Left ventricle myocardium inferior (tissue), 1 donor: Measurements from ENCODE around the gene RPL21. TPM values are rescaled to one million over a fixed set of nuclear protein-coding genes. Genes with fewer than 3 reads are reported as not detected.
"Not testable (repeated sequence)": the region's sequence is repeated elsewhere in the genome, so short reads cannot be mapped to it uniquely, and the experiment has no call there.

Experiments
- DNase-seq: peaks from one replicate; pipeline ENCODE4 v3.0.0-alpha.2; 2020
- H3K27ac ChIP-seq: fragments of 200-600 bp; replicated peaks from 2 replicates; pipeline ENCODE4 v1.8.0; 2021
- H3K27me3 ChIP-seq: fragments of 200-600 bp; 2 replicates; pipeline ENCODE4 v1.8.0; 2021; ENCODE audit warnings: low read depth
- H3K36me3 ChIP-seq: fragments of 200-600 bp; 2 replicates; pipeline ENCODE4 v1.8.0; 2021
- H3K4me1 ChIP-seq: fragments of 200-600 bp; 2 replicates; pipeline ENCODE4 v1.8.0; 2021
- H3K4me3 ChIP-seq: fragments of 200-600 bp; 2 replicates; pipeline ENCODE4 v1.8.0; 2021; ENCODE audit warnings: mild to moderate bottlenecking, moderate library complexity
- H3K9me3 ChIP-seq: fragments of 200-600 bp; replicated peaks from 2 replicates; pipeline ENCODE4 v1.8.0; 2021
- intact Hi-C: fragments of 100-400 bp; cut with micrococcal nuclease; formaldehyde crosslinking; loops from one replicate; pipeline ENCODE4 v1.11.0; 2022
- total RNA-seq: library from RNA; stranded (reverse); fragmentation: NEBNext Ultra II Directional; extraction: Animal tissue kit (Norgen Biotek cat#: 25700); gene quantifications from one replicate; pipeline ENCODE4 v1.2.1, GENCODE V29; 2021
- TF ChIP-seq, protein P1 (sequence below): fragments of 200-600 bp; IDR thresholded peaks from 2 replicates; pipeline ENCODE4 v1.8.0; 2021; ENCODE audit warnings: antibody characterized with exemption, mild to moderate bottlenecking, borderline replicate concordance
- donor health status: DM: no; HTN: yes; CAD: no; lungs with severe emphysema.

The RPL21 gene
- total RNA-seq, 1 donor from 2014 or later: 674 TPM

DNA sequence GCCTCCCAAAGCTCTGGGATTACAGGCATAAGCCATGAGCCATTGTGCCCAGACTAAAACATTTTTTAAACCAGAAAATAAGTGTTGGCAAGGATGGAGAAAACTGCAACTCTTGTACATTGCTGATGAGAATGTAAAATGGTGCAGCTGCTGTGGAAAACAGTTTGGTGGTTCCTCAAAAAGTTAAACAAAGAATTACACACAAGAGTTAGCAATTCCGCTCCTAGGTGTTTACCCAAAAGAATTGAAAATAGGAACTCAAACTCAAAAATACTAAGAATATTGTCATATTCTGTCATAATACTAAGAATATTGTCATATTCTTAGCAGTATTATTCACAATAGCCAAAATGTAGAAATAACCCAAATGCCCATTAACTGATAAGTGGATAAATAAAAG, 40.1 kb upstream of the RPL21 start:
- Histone ChIP-seq H3K27ac (no peak overlapping the region), H3K36me3 (no peaks in the 10 kb centered on the region), H3K4me3 (no peak overlapping the region), H3K27me3 (no peaks in the 10 kb centered on the region), H3K9me3 (peaks cover 39% of the 10 kb centered on the region), H3K4me1 (no peaks in the 10 kb centered on the region)
- DNase-seq: no peak
- TF ChIP-seq, protein P1, sequence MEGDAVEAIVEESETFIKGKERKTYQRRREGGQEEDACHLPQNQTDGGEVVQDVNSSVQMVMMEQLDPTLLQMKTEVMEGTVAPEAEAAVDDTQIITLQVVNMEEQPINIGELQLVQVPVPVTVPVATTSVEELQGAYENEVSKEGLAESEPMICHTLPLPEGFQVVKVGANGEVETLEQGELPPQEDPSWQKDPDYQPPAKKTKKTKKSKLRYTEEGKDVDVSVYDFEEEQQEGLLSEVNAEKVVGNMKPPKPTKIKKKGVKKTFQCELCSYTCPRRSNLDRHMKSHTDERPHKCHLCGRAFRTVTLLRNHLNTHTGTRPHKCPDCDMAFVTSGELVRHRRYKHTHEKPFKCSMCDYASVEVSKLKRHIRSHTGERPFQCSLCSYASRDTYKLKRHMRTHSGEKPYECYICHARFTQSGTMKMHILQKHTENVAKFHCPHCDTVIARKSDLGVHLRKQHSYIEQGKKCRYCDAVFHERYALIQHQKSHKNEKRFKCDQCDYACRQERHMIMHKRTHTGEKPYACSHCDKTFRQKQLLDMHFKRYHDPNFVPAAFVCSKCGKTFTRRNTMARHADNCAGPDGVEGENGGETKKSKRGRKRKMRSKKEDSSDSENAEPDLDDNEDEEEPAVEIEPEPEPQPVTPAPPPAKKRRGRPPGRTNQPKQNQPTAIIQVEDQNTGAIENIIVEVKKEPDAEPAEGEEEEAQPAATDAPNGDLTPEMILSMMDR: no peak
- intact Hi-C loops: no loop called here

DNA sequence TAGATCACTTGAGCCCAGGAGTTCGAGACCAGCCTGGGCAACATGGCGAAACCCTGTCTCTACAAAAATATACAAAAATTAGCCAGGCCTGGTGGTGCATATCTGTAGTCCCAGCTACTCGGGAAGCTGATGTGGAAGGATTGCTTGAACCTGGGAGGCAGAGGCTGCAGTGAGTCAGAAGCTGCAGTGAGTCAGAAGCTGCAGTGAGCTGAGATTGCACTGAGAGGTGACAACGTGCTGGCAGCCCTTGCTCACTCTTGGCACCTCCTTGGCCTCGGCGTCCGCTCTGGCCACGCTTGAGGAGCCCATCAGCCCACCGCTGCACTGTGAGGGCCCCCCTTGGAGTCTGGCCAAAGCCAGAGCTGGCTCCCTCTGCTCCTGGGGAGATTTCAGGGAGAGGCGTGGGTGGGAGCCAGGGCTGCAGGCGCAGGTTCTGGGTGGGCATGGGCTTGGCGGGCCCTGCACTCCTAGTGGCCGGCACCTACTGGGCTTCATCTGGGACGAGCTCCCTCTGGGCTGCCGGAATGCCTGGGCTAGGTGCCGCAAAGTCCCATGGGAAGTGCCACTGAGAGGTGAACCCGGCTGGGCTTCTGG, 39.5 kb upstream of the RPL21 start:
- no peaks in the 10 kb centered on the region for H3K4me1 ChIP-seq
- H3K9me3 ChIP-seq: peaks cover 39% of the 10 kb centered on the region
- H3K4me3 ChIP-seq: no peak overlapping the region
- H3K27ac ChIP-seq: no peak overlapping the region
- H3K36me3 ChIP-seq: no peaks in the 10 kb centered on the region
- no peak for DNase-seq
- TF ChIP-seq, protein P1: no peak
- H3K27me3 ChIP-seq: no peaks in the 10 kb centered on the region
- intact Hi-C loops: no loop called here

DNA sequence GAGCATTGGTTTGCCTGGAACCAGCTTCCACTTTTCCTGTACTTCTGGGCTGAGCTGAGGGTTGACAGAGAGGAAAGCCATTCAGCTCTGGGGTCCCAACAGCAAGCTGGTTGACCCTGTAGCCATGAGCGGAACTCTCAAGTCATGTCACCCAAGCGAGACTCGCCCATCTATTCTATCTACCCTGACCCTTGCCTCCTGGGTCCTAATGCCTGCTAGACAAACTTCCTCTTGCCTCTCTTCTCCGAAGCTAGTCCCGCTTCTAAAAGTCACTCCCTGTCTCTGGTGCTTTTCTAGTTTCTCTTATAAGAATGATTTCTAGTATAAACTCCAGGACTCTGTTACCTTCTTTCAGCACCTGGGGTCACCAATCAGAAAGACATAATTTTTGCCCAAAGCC, 38.0 kb upstream of the RPL21 start:
- peaks cover 38% of the 10 kb centered on the region for H3K9me3 ChIP-seq
- H3K4me3 ChIP-seq, H3K4me1 ChIP-seq, DNase-seq, H3K27me3 ChIP-seq, H3K27ac ChIP-seq, intact Hi-C loops, H3K36me3 ChIP-seq: not testable (repeated sequence)

DNA sequence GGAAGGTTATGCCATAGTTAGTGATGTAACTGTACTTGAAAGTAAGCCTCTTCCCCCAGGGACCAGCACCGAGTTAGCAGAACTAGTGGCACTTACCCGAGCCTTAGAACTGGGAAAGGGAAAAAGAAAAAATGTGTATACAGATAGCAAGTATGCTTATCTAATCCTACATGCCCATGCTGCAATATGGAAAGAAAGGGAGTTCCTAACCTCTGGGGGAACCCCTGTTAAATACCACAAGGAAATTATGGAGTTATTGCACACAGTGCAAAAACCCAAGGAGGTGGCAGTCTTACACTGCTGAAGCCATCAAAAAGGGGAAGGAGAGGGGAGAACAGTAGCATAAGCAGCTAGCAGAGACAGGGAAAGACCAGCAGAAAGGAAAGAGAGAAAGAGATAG, 33.6 kb upstream of the RPL21 start:
- H3K27me3 ChIP-seq, DNase-seq, intact Hi-C loops, H3K36me3 ChIP-seq, H3K27ac ChIP-seq, H3K4me1 ChIP-seq, H3K4me3 ChIP-seq: not testable (repeated sequence)
- peaks cover 15% of the 10 kb centered on the region for H3K9me3 ChIP-seq

DNA sequence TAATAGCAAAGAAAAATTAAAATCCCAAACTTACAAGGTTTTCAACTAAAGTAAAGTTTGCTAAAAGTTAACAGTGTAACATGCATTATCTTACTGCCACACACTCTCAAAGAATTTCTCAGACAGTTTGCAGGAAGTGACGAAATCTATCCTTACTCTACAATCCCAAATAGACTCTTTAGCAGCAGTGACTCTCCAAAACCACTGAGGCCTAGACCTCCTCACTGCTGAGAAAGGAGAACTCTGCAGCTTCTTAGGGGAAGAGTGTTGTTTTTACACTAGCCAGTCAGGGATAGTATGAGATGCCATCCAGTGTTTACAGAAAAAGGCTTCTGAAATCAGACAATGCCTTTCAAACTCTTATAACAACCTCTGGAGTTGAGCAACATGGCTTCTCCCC, 32.5 kb upstream of the RPL21 start:
- H3K27ac ChIP-seq, intact Hi-C loops, H3K4me3 ChIP-seq, H3K27me3 ChIP-seq, H3K4me1 ChIP-seq, DNase-seq, H3K36me3 ChIP-seq, H3K9me3 ChIP-seq: not testable (repeated sequence)

DNA sequence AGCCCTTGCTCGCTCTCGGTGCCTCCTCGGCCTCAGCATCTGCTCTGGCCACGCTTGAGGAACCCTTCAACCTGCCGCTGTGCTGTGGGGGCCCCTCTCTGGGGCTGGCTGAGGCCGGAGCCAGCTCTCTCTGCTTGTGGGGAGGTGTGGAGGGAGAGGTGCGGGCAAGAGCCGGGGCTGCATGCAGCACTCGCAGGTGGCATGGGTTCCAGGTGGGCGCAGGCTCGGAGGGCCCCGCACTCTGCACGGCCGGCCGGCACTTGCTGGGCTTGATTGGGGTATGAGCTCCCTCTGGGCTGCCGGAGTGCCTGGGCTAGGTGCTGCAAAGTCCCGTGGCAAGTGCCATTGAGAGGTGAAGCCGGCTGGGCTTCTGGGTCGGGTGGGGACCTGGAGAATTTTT, 31.7 kb upstream of the RPL21 start:
- H3K4me1 ChIP-seq: no peaks in the 10 kb centered on the region
- no peaks in the 10 kb centered on the region for H3K36me3 ChIP-seq
- no peaks in the 10 kb centered on the region for H3K27me3 ChIP-seq
- DNase-seq: no peak
- H3K4me3 ChIP-seq: no peak overlapping the region
- intact Hi-C loops: no loop called here
- H3K9me3 ChIP-seq: peaks cover 6% of the 10 kb centered on the region
- TF ChIP-seq, protein P1: no peak
- H3K27ac ChIP-seq: no peak overlapping the region

DNA sequence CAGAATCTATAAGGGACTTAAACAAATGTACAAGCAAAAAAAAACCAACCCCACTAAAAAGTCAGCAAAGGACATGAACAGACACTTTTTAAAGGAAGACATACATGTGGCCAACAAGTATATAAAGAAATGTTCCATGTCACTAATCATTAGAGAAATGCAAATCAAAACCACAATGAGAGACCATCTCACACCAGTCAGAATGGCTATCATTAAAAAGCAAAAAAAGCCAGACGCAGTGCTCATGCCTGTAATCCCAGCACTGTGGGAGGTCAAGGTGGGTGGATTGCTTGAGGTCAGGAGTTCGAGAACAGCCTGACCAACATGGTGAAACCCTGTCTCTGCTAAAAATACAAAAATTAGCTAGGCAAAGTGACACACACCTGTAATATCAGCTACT, 29.3 kb upstream of the RPL21 start:
- H3K27me3 ChIP-seq, H3K4me1 ChIP-seq, H3K36me3 ChIP-seq, H3K27ac ChIP-seq, DNase-seq, H3K9me3 ChIP-seq, intact Hi-C loops, H3K4me3 ChIP-seq: not testable (repeated sequence)

DNA sequence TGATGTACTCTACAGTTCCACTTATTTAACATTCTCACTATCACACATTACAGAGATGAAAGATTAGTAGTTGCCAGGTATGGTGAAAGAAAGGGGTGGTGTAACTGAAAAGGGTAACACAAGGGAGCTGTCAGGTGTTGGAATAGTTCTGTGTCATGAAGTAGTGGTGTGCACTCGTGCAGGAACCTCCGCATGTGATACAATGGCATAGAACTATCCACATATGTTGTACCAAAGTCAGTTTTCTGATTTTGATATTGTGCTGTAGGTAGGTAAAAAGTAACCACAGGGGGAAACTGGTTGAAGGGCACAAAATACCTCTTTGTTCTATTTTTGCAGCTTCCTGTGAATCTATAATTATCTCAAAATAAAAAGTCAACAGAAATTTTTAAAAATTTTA, 24.4 kb upstream of the RPL21 start:
- Histone ChIP-seq H3K27me3 (peaks cover 5% of the 10 kb centered on the region), H3K4me1 (peaks cover 9% of the 10 kb centered on the region), H3K9me3 (peaks cover 4% of the 10 kb centered on the region), H3K27ac (no peak overlapping the region), H3K4me3 (no peak overlapping the region), H3K36me3 (no peaks in the 10 kb centered on the region)
- TF ChIP-seq, protein P1: no peak
- DNase-seq: no peak
- intact Hi-C loops: no loop called here
